GM12878 (cell line): ENCODE measurements around the gene GPR39. TPM values are rescaled to one million over a fixed set of nuclear protein-coding genes. Genes with fewer than 3 reads are reported as not detected.

Experiments used
- BACH1 ChIP-seq: fragments of 450-650 bp; IDR thresholded peaks from 2 replicates; pipeline ENCODE4 v1.6.1; 2017; ENCODE audit warnings: mild to moderate bottlenecking, borderline replicate concordance
- CEBPZ ChIP-seq: fragments of 150-350 bp; IDR thresholded peaks from 2 replicates; pipeline ENCODE4 v1.6.1; 2016; ENCODE audit warnings: low read depth, low read length
- CUX1 ChIP-seq: IDR thresholded peaks from 2 replicates; pipeline ENCODE4 v1.6.1; 2012; ENCODE audit warnings: improper control_type of control experiment, low read depth, low read length; ENCODE audit not compliant: insufficient replicate concordance
- ETV6 ChIP-seq, 2 experiments: fragments of 450-650 bp in 1 of 2; IDR thresholded peaks in 1 of 2; conservative IDR thresholded peaks in 1 of 2; 2 replicates each; pipeline ENCODE4 v1.6.1; 2014; ENCODE audit warnings: antibody characterized with exemption in 1 of 2, borderline replicate concordance in 1 of 2, low read depth in 1 of 2, mild to moderate bottlenecking in 1 of 2, moderate library complexity in 1 of 2
- FOXK2 ChIP-seq: fragments of 450-650 bp; IDR thresholded peaks from 2 replicates; pipeline ENCODE4 v1.6.1; 2017; ENCODE audit warnings: mild to moderate bottlenecking, moderate library complexity
- JUNB ChIP-seq: IDR thresholded peaks from 2 replicates; pipeline ENCODE4 v1.6.1; 2016; ENCODE audit warnings: antibody characterized with exemption, mild to moderate bottlenecking
- polyA plus RNA-seq, 11 experiments: library from polyadenylated mRNA; depleted of rRNA in 4 of 11; unstranded in 6 of 11; stranded (reverse) in 5 of 11; fragments of >200 nt; fragmentation: Nextera tagmentation in 4 of 11; fragmentation: Illumina TruSeq in 1 of 11; extraction: Ambion mirVana in 4 of 11; extraction: Trizol in 1 of 11; gene quantifications; 1 replicate in 1 of 11; 2 replicates in 10 of 11; pipeline versions ENCODE4 v1.2.1 to v1.2.3, GENCODE V29; 2011 to 2016; ENCODE audit warnings: inconsistent platforms in 2 of 11, missing spikeins in 2 of 11, low read depth in 1 of 11
- total RNA-seq, 4 experiments: library from RNA; depleted of rRNA in 3 of 4; stranded (reverse); fragments of >200 nt in 3 of 4; fragmentation: Illumina TruSeq in 1 of 4; extraction: Trizol in 1 of 4; gene quantifications; 2 replicates each; pipeline versions ENCODE4 v1.2.1 to v1.2.3, GENCODE V29; 2013 to 2021

GPR39 gene
- total and polyA plus RNA-seq, 10 of the 15 experiments (the other 5 are each of a cell fraction or from before 2014, with no cell fraction given): 0.05 to 0.23 TPM; not detected in 8

- TF ChIP-seq CUX1 (no peak), CEBPZ (no peak), BACH1 (no peak), FOXK2 (no peak), ETV6 (conservative IDR thresholded peaks at IDR 0.05 in 1 of 2, IDR thresholded peaks at IDR 0.05 in 1 of 2; ENCODE audit: borderline replicate concordance in 1 of 2, low read depth in 1 of 2) (no peak), JUNB (no peak)
Observed at GRCh38 chr2:132595693-132596092, 179.1 kb downstream of the GPR39 start (continued).
